Lower leg skin (tissue), 4 donors: ENCODE data around the gene TESK2. TPM values are rescaled to one million over a fixed set of nuclear protein-coding genes. Genes with fewer than 3 reads are reported as not detected.
A peak's percentile ranks its signal among the peaks of the same experiment; 100 is the strongest.
"Not testable (repeated sequence)": the region's sequence is repeated elsewhere in the genome, so short reads cannot be mapped to it uniquely, and the experiment has no call there.

Experiments
- DNase-seq, 2 donors: peaks; one replicate each; pipeline ENCODE4 v3.0.0-alpha.2; 2019; ENCODE audit warnings: low spot score in 2 of 2
- H3K4me3 ChIP-seq: fragments of 200-600 bp; sonication (generic); 2 replicates; pipeline ENCODE4 v1.5.1; 2017; ENCODE audit warnings: mild to moderate bottlenecking, low read depth; ENCODE audit not compliant: poor library complexity, severe bottlenecking
- CTCF ChIP-seq, 3 donors: fragments of 450-650 bp; IDR thresholded peaks; one replicate each; pipeline ENCODE4 v1.5.1; 2016; ENCODE audit warnings: antibody characterized with exemption in 3 of 3, mild to moderate bottlenecking in 3 of 3, moderate library complexity in 2 of 3
- POLR2A ChIP-seq, 2 donors: fragments of 450-650 bp; IDR thresholded peaks; one replicate each; pipeline ENCODE4 v1.6.1; 2016 to 2017; ENCODE audit warnings: antibody characterized with exemption in 2 of 2, mild to moderate bottlenecking in 1 of 2, moderate library complexity in 1 of 2
- WGBS, 2 donors: methylation state at CpG; one replicate each; pipeline ENCODE4 v1.1.5; 2018; 5-methylcytosine and 5-hydroxymethylcytosine counted together
- intact Hi-C: fragments of 100-400 bp; cut with DNase I; formaldehyde crosslinking; loops from one replicate; pipeline ENCODE4 v1.15.0; 2023; ENCODE audit warnings: low total_unique reads
- total RNA-seq, 4 donors: library from RNA; depleted of rRNA; stranded (reverse); fragments of >200 nt; gene quantifications; one replicate each; pipeline ENCODE4 v1.1.0, GENCODE V29; 2016

TESK2 gene
- total RNA-seq, 4 donors from 2014 or later, result 16.9 to 23.8 (median 20.0) TPM

GRCh38 chr1:45491487-45492260 lies 711 bp upstream of the TESK2 start:
- 48 to 49% methylated on average over 19 of the region's 19 CpGs for WGBS, 2 donors

GRCh38 chr1:45490121-45490625 lies 790 bp downstream of the TESK2 start:
- WGBS, 2 donors, result 2 to 3% methylated on average over 17 of the region's 17 CpGs
- peak overlapping the region; percentile 60 for H3K4me3 ChIP-seq
- peak in 1 of 2 donors; percentile 42 for DNase-seq
- TF ChIP-seq CTCF (IDR thresholded peaks at IDR 0.05) (no peak), POLR2A (IDR thresholded peaks at IDR 0.05) (no peak)
- intact Hi-C loops, result loop anchor here (5.0 kb wide), 1 partner anchor 128 kb away; no protein-coding TSS in a partner anchor

More at GRCh38 chr1:45491487-45492260, 711 bp upstream of the TESK2 start:
- intact Hi-C loops, result loop anchor here (5.0 kb wide), 1 partner anchor 129 kb away; no protein-coding TSS in a partner anchor
- H3K4me3 ChIP-seq, result no peak overlapping the region
- TF ChIP-seq POLR2A (IDR thresholded peaks at IDR 0.05) (no peak), CTCF (IDR thresholded peaks at IDR 0.05) (no peak)
- peak in 1 of 2 donors; percentile 67 for DNase-seq

GRCh38 chr1:45489379-45489778 lies 1.6 kb downstream of the TESK2 start:
- WGBS, 2 donors, result 41 to 62% methylated on average over 14 of the region's 14 CpGs
- peak in 1 of 2 donors; percentile 77 for DNase-seq
- intact Hi-C loops, result not testable (repeated sequence)
- H3K4me3 ChIP-seq, result peak overlapping the region; percentile 60

- 59 to 73% methylated on average over 10 of the region's 10 CpGs for WGBS, 2 donors
Measured at GRCh38 chr1:45488666-45489377, 2.1 kb downstream of the TESK2 start.

GRCh38 chr1:45485949-45486348 lies 5.0 kb downstream of the TESK2 start:
- intact Hi-C loops, result no loop called here
- no peak for DNase-seq
- TF ChIP-seq CTCF (IDR thresholded peaks at IDR 0.05) (no peak), POLR2A (IDR thresholded peaks at IDR 0.05) (no peak)
- no peak overlapping the region for H3K4me3 ChIP-seq

More at GRCh38 chr1:45488666-45489377, 2.1 kb downstream of the TESK2 start:
- intact Hi-C loops, result no loop called here
- H3K4me3 ChIP-seq, result no peak overlapping the region
- DNase-seq, result peak in 1 of 2 donors; percentile 45
- TF ChIP-seq CTCF (IDR thresholded peaks at IDR 0.05), result no peak
- TF ChIP-seq POLR2A (IDR thresholded peaks at IDR 0.05), result no peak
